Measurements from ENCODE around the gene EPSTI1.
A peak's percentile ranks its signal among the peaks of the same experiment; 100 is the strongest.
"Not testable (repeated sequence)": the region's sequence is repeated elsewhere in the genome, so short reads cannot be mapped to it uniquely, and the experiment has no call there.

The EPSTI1 gene, protein sequence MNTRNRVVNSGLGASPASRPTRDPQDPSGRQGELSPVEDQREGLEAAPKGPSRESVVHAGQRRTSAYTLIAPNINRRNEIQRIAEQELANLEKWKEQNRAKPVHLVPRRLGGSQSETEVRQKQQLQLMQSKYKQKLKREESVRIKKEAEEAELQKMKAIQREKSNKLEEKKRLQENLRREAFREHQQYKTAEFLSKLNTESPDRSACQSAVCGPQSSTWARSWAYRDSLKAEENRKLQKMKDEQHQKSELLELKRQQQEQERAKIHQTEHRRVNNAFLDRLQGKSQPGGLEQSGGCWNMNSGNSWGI

DNA sequence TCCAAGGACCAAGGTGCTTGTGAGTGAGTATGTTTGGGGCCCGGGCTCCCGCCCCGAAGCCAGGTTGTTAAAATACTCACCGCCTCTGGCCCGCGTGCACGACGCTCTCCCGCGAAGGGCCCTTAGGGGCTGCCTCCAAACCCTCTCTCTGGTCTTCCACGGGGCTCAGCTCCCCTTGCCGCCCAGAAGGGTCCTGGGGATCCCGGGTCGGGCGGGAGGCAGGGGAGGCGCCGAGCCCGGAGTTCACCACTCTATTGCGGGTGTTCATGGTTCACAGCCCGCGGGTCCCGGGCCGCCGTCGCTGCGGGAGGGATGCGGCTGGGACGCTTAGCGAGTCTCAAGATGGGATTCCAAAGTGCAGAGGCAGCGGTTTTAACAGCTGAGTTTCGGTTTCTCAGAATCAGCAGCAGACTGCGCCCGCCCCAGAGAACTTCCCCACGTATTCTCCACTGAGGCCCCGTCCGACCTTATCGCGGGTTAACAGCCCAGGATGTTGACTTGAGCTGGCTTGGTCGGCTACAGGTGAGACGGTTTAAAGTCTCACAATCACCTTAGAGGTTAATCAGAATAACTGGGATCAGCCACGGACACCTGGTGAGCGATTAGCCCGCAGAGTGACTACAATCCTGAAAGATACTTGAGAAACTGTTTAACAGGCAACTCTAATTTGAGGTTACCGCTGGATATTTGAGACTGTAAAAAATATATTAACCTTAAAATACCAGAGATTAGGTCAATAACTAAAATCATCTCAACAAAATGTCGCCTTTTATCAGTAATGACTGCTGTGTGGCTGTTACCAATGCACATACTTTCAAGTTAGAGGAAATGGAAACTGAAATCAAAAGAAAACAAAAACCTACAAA, at the start of gene EPSTI1:
Gene EPSTI1 (minus strand): TSS at position 344 of the 866 bp plus-strand sequence. CDS start 76 bp downstream, at position 268.
- no peak for FAIRE-seq

DNA sequence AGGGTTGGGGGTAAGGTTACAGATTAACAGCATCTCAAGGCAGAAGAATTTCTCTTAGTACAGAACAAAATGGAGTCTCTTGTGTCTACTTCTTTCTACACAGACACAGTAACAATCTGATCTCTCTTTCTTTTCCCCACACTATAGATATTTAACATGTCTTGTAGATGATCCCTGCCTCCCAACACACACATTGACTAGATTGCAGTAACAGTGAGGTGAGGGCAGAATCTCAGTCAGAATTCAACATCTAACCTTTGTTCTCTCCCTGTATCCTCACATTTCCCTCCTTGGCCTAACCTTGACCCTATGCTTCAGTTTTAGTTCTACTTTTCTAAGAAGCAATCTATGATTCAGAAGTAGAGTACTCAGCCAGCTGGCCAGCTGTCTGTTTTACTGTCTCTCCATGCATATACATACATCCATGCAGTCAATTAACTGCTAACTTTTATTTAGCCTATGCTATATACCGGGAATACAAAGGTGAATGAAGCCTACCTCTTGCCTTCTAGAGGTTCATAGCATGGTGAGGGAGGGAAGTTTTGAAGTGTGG, 49.4 kb upstream of the EPSTI1 start:
- no peak for FAIRE-seq

DNA sequence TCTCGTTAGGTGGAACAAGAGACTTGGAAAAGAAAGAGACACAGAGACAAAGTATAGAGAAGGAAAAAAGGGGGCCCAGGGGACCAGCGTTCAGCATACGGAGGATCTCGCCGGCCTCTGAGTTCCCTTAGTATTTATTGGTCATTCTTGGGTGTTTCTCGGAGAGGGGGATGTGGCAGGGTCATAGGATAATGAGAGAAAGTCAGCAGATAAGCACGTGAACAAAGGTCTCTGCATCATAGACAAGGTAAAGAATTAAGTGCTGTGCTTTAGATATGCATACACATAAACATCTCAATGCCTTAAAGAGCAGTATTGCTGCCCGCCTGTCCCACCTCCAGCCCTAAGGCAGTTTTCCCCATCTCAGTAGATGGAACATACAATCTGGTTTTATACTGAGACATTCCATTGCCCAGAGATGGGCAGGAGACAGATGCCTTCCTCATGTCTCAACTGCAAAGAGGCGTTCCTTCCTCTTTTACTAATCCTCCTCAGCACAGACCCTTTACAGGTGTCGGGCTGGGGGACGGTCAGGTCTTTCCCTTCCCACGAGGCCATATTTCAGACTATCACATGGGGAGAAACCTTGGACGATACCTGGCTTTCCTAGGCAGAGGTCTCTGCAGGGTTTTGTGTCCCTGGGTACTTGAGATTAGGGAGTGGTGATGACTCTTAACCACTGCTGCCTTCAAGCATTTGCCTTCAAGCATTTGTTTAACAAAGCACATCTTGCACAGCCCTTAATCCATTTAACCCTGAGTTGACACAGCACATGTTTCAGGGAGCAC, 48.7 kb upstream of the EPSTI1 start:
- FAIRE-seq: not testable (repeated sequence)

DNA sequence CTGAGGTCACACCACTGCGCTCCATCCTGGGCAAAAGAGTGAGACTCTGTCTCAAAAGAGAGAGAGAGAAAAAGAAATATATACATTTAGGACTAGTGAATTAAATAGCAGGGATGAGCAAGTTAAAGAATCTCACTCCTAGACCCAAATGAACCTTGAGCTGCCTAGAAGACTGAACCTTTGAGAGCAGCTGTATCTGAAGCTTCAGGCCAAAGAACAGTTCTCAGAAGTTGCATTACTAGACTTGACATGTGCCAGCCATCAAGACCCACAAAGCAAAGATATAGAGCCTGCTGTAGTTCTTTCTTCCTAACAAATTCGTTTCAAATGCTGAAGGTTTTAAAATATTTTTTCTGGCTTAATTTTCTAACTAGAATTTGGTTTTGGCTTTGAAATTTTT, 47.9 kb upstream of the EPSTI1 start:
- FAIRE-seq: no peak

DNA sequence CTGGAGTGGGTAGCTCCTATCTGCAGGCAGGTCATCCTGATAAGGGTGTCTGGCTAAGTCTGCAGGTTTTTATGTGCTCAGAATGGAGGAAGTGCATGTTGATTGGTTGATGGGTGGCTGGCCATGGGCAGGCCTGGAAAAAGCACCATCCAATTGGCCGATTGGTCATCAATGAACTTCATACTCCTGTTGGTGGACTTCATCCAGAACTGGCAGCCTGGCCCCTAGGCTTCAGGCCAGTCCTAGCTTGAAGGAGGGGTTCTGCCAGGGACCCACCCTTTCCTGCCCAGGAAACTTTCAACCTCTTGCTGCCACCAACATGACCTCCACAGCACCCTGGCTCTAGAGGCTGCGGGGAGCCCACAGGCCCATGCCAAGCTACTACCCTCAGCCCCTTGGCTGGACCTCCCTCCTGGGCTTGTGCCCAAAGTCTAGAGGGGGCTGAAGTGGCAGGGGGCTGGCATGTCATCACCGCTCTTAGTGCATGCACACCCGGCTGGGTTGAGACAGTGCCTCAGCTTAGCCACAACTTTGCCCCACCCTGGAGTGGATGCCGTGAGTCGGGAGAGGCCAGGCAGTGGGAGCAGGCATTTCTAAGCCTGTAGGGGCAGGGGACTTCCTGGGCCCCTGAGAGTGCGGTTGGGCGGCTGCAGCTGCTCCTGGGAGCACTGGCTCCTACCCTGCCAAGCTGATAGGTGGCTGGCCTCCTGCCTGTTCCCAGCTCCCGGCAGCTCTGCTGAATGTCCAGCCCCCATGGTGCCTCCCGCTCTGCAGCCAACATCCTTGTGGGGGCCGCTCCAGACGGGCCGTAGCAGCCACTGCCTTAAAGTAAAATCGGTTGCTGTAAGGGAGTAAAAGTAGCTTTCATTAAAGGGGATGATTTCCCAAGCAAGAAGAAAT, 44.6 kb upstream of the EPSTI1 start:
- no peak for FAIRE-seq

DNA sequence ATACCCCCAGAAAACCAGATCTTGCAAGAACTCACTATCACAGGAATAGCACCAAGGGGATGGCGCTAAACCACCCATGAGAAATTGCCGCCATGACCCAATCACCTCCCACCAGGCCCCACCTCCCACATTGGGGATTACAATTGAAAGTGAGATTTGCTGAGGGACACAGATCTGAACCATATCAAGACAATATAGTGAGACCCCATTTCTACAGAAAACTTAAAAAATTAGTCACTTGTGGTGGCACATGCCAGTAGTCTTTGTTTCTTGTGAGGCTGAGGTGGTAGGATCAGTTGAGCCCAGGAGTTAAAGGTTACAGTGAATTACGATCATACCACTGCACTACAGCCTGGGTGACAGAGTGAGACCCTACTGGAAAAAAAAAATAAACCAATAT, 41.0 kb upstream of the EPSTI1 start:
- FAIRE-seq: no peak

DNA sequence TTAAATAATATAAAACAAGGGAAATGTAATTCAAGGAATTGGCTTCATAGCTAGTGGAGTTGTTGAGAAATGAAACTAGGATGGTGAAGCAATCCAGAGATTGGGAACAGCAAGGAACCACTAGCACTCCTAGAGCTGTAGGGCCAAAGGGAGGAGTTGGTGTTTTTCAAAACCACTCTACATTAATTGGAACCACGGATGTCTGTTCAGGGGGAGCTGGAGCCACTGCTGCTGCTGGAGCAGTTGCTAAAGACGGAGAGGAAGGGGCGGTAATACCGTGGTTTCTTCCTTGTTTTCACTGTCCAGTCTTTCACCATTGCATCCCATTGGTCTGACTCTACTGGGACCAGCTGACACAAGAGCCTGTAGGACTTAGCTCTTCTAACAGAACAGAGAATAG, 39.8 kb upstream of the EPSTI1 start:
- FAIRE-seq: no peak

DNA sequence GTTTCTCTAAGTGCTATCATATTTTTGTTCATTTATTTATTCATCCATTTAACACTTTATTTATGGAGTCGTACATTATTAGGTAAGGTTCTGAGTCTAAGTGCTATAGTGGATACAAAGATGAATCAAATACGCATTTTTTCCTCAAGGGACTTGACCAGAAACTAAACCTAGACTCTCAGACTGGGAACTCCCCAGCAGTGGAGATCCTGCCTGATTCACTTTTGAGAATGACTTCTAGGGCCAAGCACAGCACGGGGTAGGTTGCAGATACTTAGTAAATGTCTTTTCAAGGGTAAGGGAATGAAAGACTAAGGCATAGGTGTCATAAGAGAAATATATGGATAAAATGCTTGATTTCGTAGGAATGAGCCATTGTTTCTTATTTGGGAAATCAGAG, 38.5 kb upstream of the EPSTI1 start:
- no peak for FAIRE-seq

DNA sequence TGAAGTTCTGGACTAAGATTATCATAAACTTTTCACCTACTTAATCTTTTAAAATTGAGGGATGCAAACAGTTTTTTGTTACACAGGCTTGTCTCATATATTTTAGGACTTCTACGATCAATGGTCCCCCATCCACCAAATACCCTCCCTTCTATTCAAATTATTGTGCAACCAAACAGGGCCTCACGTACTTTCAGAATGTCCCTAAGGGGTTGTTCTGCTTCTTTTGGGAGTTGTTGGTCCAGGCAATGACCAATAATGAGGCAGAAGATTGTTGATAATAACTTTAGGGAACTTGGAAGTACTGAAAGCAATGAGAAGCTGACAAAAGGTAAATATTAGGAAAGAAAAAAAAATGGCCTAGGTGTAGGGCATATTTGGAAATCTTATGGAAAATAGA, 34.2 kb upstream of the EPSTI1 start:
- no peak for FAIRE-seq

DNA sequence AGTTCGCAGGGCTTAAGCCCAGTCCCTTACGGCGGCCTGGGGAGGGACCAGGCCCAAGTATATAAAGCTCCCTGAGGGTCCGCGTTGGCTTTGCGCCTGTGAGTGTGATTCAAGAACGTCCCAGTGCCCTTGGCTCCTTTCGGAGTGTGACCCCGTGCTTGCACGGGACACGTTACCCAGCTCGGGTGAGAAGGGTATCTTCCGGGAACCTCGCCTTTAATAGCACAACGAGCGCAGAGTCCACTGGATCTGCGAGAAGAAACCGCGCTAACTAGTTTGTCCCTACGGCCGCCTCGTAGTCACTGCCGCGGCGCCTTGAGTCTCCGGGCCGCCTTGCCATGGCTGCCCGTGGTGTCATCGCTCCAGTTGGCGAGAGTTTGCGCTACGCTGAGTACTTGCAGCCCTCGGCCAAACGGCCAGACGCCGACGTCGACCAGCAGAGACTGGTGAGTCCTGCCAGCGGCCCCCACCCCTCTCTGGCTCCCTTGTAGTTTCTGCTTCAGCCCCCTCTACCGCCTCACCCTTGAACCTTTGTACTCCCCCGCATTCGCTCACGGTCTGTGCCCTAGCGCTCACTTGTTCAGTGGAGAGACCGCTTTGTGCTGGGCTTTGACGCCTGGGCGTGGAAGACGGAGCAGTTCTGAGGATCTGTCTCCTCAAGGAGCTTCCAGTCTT, 31.4 kb upstream of the EPSTI1 start, which contains the start of gene DNAJC15:
Gene DNAJC15 (plus strand): TSS at position 298 of the 675 bp plus-strand sequence. CDS start 41 bp downstream, at position 339.
- FAIRE-seq: no peak

DNA sequence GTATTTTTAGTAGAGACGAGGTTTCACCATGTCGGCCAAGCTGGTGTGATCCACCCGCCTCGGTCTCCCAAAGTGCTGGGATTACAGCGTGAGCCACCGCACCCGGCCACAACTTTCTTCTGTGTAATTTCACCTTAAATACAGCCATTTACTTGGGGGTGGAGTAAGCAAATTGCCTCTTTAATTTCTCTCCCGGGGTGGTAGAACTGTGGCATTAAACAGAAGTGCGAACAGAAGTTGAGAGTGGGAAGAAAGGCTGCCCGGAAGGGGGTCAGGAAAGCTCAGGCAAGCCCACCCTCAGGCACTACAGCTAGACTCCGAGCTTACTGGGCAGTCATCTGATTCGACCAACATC, 30.9 kb upstream of the EPSTI1 start:
- FAIRE-seq: no peak

DNA sequence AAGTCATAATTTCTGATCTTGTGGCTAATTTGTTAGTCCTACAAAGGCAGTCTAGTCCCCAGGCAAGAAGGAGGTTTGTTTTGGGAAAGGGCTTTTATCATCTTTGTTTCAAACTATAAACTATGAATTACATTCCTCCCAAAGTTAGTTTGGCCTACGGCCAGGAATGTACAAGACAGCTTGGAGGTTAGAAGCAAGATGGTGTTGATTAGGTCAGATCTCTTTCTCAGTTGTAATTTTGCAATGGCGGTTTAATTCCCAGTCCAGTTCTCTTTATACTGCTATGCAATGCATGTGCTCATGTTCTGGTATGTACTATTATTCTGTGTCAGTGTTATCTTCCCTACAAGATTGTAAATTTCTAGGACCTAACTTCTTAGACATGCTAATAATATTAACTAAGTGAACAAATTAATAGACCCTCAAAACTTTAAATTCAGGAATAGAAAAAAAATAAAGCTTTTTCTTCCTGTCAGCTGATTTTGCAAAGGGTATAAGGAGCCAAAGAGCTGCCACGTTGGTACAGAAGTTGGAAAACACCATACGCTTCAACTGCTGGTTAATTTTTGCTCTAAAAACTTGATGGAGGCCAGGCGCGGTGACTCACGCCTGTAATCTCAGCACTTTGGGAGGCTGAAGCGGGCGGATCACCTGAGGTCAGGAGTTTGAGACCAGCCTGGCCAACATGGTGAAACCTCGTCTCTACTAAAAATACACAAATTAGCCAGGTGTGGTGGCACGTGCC, 30.1 kb upstream of the EPSTI1 start:
- FAIRE-seq: peak; percentile 94

DNA sequence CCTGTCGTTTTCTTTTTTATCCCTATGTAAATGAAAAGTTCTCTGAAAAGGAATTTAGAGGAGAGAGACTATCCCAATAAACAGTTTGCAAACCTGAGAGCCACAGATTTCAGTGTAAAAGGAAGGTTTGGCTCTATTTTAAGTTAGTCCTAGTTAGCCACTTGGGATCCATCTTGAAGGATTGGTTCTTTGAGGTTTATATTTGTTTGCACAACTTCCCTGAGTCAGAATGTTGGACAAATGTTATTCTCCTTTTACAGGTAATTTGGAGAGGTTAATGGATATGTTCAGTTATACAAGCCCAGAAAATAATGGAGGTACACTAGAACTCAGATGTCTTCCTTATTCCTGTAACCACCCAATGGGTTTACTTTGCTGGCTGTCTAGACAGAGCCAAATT, 28.8 kb upstream of the EPSTI1 start:
- no peak for FAIRE-seq

DNA sequence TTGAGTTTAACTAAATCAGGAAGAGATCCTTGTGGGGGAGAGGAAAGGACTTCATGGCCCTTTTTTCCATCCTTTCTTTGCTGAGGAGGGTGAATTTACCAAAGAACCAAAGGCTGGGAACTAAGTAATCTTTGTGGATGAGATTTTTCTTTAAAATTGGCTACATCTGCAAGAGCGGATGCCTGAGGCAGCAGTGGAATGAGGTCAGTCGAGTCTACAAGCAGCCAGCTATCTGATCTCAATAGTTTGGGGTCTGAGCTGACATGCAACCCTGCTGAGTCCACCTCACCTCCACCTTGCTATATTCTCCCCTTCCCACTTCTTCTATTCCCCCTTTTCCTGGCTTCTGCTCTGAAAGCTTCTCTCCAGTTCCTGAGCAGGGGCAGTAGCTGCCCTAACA, 27.8 kb upstream of the EPSTI1 start:
- FAIRE-seq: no peak

DNA sequence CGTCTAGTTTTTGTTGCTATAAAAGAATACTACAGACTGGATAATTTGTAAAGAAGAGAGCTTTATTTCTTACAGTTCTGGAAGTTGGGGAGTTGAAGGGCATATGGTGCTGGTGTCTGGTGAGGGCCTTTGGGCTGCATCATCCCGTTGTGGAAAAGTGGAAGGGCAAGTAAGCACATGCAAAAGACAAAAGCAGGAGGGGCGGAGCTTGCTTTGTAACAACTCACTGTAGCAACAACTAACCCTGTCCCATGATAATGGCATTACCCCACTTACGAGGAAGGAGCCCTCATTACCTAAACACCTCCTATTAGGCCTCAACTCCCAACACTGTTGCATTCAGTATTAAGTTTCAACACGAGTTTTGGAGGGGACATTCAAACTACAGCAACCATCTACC, 24.2 kb upstream of the EPSTI1 start:
- FAIRE-seq: no peak

DNA sequence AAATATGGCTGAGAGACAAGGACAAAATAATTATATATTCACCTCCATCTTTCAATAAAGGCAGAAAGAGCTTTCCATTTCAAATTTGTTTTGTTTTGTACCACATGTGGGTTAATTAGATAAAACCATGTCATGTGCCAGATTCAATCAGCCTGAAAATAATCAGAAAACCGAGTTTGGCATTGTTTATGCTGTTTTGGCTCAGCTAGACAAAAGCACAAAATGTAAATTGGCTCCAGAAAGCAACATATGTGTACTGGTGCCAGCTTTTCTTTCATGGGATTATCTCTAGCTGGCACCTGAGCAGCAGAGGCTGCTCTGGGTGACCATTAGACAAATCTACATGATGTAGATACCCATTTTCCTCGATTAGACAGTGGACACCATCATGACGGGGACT, 22.1 kb upstream of the EPSTI1 start:
- FAIRE-seq: no peak

DNA sequence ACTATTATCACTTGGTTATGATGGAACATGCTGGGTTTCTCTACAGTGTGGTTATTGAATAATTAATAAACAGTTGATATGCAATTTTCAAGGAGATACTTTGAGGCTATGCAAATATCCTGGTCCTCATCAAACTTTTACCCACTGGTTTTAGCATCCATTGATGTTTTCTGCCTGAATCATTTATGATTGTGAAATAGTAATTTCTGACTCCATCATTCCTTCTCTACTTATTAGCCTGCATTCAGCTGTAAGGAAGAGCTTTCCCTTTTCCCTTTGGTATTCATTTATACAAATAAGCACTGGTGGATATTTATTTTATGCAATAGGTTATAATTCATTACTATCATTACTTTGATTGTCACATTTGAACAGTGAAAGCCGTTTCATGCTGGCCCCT, 17.5 kb upstream of the EPSTI1 start:
- FAIRE-seq: no peak

DNA sequence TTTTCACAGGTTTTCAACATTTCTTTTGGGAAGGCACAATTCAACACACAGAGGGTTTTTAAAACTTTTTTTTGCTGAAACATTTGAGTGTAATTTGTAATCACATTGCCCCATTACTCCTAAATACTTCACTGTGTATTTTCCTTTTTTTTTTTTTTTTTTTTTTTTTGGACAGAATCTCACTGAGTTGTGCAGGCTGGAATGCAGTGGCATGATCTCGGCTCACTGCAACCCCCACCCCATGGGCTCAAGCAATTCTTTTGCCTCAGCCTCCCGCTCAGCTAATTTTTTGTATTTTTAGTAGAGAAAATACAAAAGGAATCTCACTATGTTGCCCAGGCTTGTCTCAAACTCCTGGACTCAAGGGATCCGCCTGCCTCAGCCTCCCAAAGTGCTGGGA, 16.6 kb upstream of the EPSTI1 start:
- no peak for FAIRE-seq

DNA sequence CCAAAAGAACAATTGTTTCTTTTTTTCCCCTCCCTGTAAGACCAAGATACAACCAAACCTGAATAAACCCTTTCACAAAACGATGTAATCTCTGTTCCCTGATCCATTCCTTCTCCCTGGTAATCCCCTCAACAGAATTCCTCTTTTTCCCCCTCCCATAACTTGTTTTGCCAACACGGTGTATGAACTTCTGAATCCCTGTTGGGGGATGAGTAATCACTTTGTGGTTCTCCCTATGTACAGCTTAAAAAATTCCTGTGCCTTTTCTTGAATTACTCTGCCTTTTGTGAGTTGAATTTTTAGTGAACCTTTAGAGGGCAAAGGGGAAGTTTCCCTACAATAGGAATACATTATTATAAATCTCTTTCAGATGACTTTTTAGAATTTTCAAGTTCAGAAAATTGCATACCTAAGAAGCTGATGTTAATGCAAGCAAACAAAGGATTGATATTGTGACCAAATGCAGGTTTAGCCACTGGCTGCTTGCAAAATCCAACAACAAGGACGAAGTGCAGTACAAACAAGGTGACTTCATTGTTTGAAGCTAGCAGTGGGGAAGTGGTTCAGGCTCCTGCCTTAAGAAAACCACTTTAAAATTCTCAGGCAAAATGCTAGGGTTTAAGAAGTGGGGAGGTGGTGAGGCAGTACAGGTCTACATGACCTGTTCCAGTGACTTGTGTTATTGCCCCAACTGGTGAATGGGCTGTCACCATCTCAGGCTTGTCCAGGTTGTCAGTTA, 15.0 kb upstream of the EPSTI1 start:
- FAIRE-seq: no peak
